OCI-LY7 (cell line): Measurements from ENCODE around the gene ADM5. TPM values are rescaled to one million over a fixed set of nuclear protein-coding genes. Genes with fewer than 3 reads are reported as not detected.

Source experiments
- BruUV-seq: library from RNA; stranded (reverse); fragments of 400-500 nt; replicated peaks from 2 replicates; lab custom pipeline; 2021; lab: Mats Ljungman, UMichigan
- CTCF ChIA-PET: fragments of 300-600 bp; sonication (Branson Sonifier 250); formaldehyde crosslinking; loops from one replicate; lab custom pipeline; 2022; ENCODE audit warnings: antibody characterized with exemption; ENCODE audit not compliant: unreplicated experiment; lab: Charles Lee
- POLR2A ChIA-PET: fragments of 300-600 bp; sonication (Branson Sonifier 250); formaldehyde crosslinking; loops from one replicate; lab custom pipeline; 2022; ENCODE audit warnings: antibody characterized with exemption; lab: Charles Lee
- DNase-seq: peaks from one replicate; pipeline ENCODE4 v3.0.0-alpha.2; 2015; ENCODE audit warnings: low spot score
- H2AFZ ChIP-seq: fragments of 200-600 bp; sonication (generic), shearing (Covaris generic); 2 replicates; pipeline ENCODE4 v1.6.1; 2014; ENCODE audit warnings: mild to moderate bottlenecking, antibody characterized with exemption, low read length, moderate library complexity
- H3K27ac ChIP-seq: fragments of 200-600 bp; sonication (generic); 2 replicates; pipeline ENCODE4 v1.5.1; 2014; ENCODE audit warnings: mixed run types, low read depth, mild to moderate bottlenecking, moderate library complexity, low read length, inconsistent platforms; ENCODE audit not compliant: poor library complexity, severe bottlenecking
- H3K36me3 ChIP-seq: fragments of 200-600 bp; sonication (generic); 2 replicates; pipeline ENCODE4 v1.6.1; 2014; ENCODE audit warnings: mild to moderate bottlenecking, antibody characterized with exemption, low read length, moderate library complexity, mixed read lengths; ENCODE audit not compliant: insufficient read depth
- H3K4me1 ChIP-seq: fragments of 200-600 bp; sonication (generic); 2 replicates; pipeline ENCODE4 v1.5.1; 2014; ENCODE audit warnings: mild to moderate bottlenecking, low read length; ENCODE audit not compliant: insufficient read depth, poor library complexity, severe bottlenecking
- H3K4me2 ChIP-seq: fragments of 200-600 bp; sonication (generic); 2 replicates; pipeline ENCODE4 v1.6.1; 2014; ENCODE audit warnings: mild to moderate bottlenecking, low read length
- H3K4me3 ChIP-seq: fragments of 200-600 bp; sonication (generic); 2 replicates; pipeline ENCODE4 v1.5.1; 2014; ENCODE audit warnings: mild to moderate bottlenecking, low read depth, low read length; ENCODE audit not compliant: poor library complexity, severe bottlenecking
- H3K79me2 ChIP-seq: fragments of 200-600 bp; sonication (generic); 2 replicates; pipeline ENCODE4 v1.6.1; 2016; ENCODE audit warnings: low read depth, mild to moderate bottlenecking, low read length, moderate library complexity, mixed read lengths; ENCODE audit not compliant: insufficient read depth
- H3K9me2 ChIP-seq: fragments of 200-600 bp; sonication (generic); 2 replicates; pipeline ENCODE4 v1.6.1; 2016; ENCODE audit warnings: mild to moderate bottlenecking, low read length, mixed read lengths; ENCODE audit not compliant: insufficient read depth
- H3K9me3 ChIP-seq: fragments of 200-600 bp; sonication (generic); 2 replicates; pipeline ENCODE4 v1.6.1; 2014; ENCODE audit warnings: mild to moderate bottlenecking, mixed run types, low read length, mixed read lengths
- H4K20me1 ChIP-seq: fragments of 200-600 bp; sonication (generic); 2 replicates; pipeline ENCODE4 v1.6.1; 2014; ENCODE audit warnings: mild to moderate bottlenecking, antibody characterized with exemption, low read length, moderate library complexity, mixed read lengths; ENCODE audit not compliant: insufficient read depth
- EZH2phosphoT487 ChIP-seq: fragments of 200-600 bp; sonication (generic); IDR thresholded peaks from 2 replicates; pipeline ENCODE4 v1.6.1; 2018; ENCODE audit warnings: low read depth, borderline replicate concordance, mild to moderate bottlenecking, mixed run types, antibody characterized with exemption, low read length, moderate library complexity, mixed read lengths
- intact Hi-C: fragments of 100-400 bp; cut with micrococcal nuclease; formaldehyde crosslinking; loops from one replicate; pipeline ENCODE4 v1.10.0; 2022; ENCODE audit not compliant: unreplicated experiment
- total RNA-seq, 2 experiments: library from RNA; depleted of rRNA in 1 of 2; stranded (reverse); fragments of >200 nt in 1 of 2; shearing (Covaris generic) in 1 of 2; gene quantifications; 2 replicates each; pipeline ENCODE4 v1.2.3, GENCODE V29; 2014 to 2022
- TF ChIP-seq, protein P1 (sequence below): fragments of 200-600 bp; sonication (generic); conservative IDR thresholded peaks from 2 replicates; pipeline ENCODE4 v1.5.1; 2014; ENCODE audit warnings: mild to moderate bottlenecking, antibody characterized with exemption, low read length, moderate library complexity, mixed read lengths

The ADM5 gene
- total RNA-seq, 2 experiments from 2014 or later, result 15.3 to 16.5 TPM

DNA sequence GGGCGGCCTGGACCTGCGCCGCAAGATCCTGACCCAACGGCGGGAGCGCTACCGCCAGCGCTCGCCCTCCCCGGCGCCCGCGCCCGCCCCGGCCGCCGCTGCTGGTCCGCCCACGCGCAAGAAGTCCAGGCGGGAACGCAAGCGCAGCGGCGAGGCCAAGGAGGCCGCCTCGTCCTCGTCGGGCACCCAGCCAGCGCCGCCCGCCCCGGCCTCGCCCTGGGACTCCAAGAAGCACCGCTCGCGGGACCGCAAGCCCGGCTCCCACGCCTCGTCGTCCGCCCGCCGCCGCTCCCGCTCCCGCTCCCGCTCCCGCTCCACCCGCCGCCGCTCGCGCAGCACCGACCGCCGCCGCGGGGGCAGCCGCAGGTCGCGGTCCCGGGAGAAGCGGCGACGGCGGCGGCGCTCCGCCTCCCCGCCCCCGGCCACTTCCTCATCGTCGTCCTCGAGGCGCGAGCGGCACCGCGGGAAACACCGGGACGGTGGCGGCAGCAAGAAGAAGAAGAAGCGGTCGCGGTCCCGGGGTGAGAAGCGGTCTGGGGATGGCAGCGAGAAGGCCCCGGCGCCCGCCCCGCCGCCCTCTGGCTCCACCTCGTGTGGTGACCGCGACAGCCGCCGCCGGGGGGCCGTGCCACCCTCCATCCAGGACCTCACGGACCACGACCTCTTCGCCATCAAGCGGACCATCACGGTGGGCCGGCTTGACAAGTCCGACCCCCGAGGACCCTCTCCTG lies 37.4 kb upstream of the ADM5 start:
- H3K4me1 ChIP-seq, result no peaks in the 10 kb centered on the region
- no peak for DNase-seq
- ChIA-PET CTCF (no interaction called here), POLR2A (no interaction called here)
- BruUV-seq, result no TSS peak
- no peak overlapping the region for H3K4me2 ChIP-seq
- H3K9me2 ChIP-seq, result no peaks in the 10 kb centered on the region
- H3K27ac ChIP-seq, result no peak overlapping the region
- no peaks in the 10 kb centered on the region for H3K79me2 ChIP-seq
- H3K9me3 ChIP-seq, result no peaks in the 10 kb centered on the region
- no peak overlapping the region for H3K4me3 ChIP-seq
- no peak for TF ChIP-seq EZH2phosphoT487
- TF ChIP-seq, protein P1, sequence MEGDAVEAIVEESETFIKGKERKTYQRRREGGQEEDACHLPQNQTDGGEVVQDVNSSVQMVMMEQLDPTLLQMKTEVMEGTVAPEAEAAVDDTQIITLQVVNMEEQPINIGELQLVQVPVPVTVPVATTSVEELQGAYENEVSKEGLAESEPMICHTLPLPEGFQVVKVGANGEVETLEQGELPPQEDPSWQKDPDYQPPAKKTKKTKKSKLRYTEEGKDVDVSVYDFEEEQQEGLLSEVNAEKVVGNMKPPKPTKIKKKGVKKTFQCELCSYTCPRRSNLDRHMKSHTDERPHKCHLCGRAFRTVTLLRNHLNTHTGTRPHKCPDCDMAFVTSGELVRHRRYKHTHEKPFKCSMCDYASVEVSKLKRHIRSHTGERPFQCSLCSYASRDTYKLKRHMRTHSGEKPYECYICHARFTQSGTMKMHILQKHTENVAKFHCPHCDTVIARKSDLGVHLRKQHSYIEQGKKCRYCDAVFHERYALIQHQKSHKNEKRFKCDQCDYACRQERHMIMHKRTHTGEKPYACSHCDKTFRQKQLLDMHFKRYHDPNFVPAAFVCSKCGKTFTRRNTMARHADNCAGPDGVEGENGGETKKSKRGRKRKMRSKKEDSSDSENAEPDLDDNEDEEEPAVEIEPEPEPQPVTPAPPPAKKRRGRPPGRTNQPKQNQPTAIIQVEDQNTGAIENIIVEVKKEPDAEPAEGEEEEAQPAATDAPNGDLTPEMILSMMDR, result no peak
- H3K36me3 ChIP-seq, result peaks cover 81% of the 10 kb centered on the region
- no peak overlapping the region for H2AFZ ChIP-seq
- intact Hi-C loops, result no loop called here
- H4K20me1 ChIP-seq, result no peaks in the 10 kb centered on the region

DNA sequence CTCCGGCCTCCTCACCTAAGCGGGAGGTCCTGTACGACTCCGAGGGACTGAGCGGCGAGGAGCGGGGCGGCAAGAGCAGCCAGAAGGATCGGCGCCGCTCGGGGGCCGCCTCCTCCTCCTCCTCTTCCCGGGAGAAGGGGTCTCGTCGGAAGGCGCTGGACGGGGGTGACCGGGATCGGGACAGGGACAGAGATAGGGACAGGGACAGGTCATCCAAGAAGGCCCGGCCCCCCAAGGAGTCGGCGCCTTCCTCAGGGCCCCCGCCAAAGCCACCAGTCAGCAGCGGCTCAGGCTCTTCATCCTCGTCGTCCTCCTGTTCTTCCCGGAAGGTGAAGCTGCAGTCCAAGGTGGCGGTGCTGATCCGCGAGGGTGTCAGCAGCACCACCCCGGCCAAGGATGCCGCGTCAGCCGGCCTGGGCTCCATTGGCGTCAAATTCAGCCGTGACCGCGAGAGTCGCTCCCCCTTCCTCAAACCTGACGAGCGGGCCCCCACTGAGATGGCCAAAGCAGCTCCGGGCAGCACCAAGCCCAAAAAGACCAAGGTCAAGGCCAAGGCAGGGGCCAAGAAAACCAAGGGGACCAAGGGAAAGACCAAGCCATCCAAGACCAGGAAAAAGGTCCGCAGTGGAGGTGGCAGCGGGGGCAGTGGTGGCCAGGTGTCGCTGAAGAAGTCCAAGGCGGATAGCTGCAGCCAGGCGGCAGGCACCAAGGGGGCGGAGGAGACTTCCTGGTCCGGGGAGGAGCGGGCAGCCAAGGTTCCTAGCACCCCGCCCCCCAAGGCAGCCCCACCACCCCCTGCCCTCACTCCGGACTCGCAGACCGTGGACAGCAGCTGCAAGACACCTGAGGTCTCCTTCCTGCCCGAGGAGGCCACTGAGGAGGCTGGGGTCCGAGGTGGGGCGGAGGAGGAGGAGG lies 36.6 kb upstream of the ADM5 start:
- BruUV-seq, result no TSS peak
- no peak for DNase-seq
- ChIA-PET CTCF (no interaction called here), POLR2A (no interaction called here)
- H3K9me3 ChIP-seq, result no peaks in the 10 kb centered on the region
- H3K36me3 ChIP-seq, result peaks cover 78% of the 10 kb centered on the region
- H3K4me2 ChIP-seq, result no peak overlapping the region
- no peak for TF ChIP-seq EZH2phosphoT487
- TF ChIP-seq, protein P1, result no peak
- H3K79me2 ChIP-seq, result no peaks in the 10 kb centered on the region
- H3K4me1 ChIP-seq, result no peaks in the 10 kb centered on the region
- H2AFZ ChIP-seq, result no peak overlapping the region
- H4K20me1 ChIP-seq, result no peaks in the 10 kb centered on the region
- H3K9me2 ChIP-seq, result no peaks in the 10 kb centered on the region
- intact Hi-C loops, result no loop called here
- H3K4me3 ChIP-seq, result no peak overlapping the region
- H3K27ac ChIP-seq, result no peak overlapping the region

DNA sequence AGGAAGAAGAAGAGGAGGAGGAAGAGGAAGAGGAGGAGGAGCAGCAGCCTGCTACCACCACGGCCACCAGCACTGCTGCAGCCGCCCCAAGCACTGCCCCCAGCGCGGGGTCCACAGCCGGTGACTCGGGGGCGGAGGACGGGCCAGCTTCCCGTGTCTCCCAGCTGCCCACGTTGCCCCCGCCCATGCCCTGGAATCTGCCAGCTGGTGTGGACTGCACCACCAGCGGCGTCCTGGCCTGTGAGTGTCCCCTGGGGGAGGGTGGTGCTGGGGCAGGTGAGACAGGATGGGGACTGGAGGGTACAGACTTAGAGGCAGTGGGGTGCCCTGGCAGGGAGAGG lies 36.0 kb upstream of the ADM5 start:
- H3K79me2 ChIP-seq, result no peaks in the 10 kb centered on the region
- no peaks in the 10 kb centered on the region for H3K9me3 ChIP-seq
- no peak overlapping the region for H3K4me3 ChIP-seq
- ChIA-PET POLR2A (no interaction called here), CTCF (no interaction called here)
- H3K4me1 ChIP-seq, result no peaks in the 10 kb centered on the region
- H3K4me2 ChIP-seq, result no peak overlapping the region
- H3K9me2 ChIP-seq, result no peaks in the 10 kb centered on the region
- TF ChIP-seq, protein P1, result no peak
- no peak for TF ChIP-seq EZH2phosphoT487
- peaks cover 83% of the 10 kb centered on the region for H3K36me3 ChIP-seq
- no TSS peak for BruUV-seq
- intact Hi-C loops, result no loop called here
- no peak overlapping the region for H3K27ac ChIP-seq
- no peaks in the 10 kb centered on the region for H4K20me1 ChIP-seq
- no peak overlapping the region for H2AFZ ChIP-seq
- no peak for DNase-seq
